GM19099 (cell line): Measurements from ENCODE around the gene FAM72B.
"Not testable (repeated sequence)": the region's sequence is repeated elsewhere in the genome, so short reads cannot be mapped to it uniquely, and the experiment has no call there.

ENCODE experiments used
- POLR2A ChIP-seq: IDR thresholded peaks from 3 replicates; pipeline ENCODE4 v1.6.1; 2011; ENCODE audit warnings: low read depth; ENCODE audit not compliant: insufficient read length; ENCODE audit errors: extremely low read depth

The FAM72B gene

GRCh38 chr1:121184290-121185127 lies at the start of gene FAM72B, which contains the start of gene SRGAP2C:
Gene FAM72B (minus strand): TSS chr1:121184340. CDS start chr1:121183489, 851 bp downstream.
Gene SRGAP2C (plus strand): TSS chr1:121184975. CDS start chr1:121187447, 2,472 bp downstream.
- TF ChIP-seq POLR2A, result not testable (repeated sequence)
